H9 (cell line): ENCODE data around the gene EEIG2. TPM values are rescaled to one million over a fixed set of nuclear protein-coding genes. Genes with fewer than 3 reads are reported as not detected.

Experiments used
- DNase-seq: peaks from one replicate; pipeline ENCODE4 v3.0.0-alpha.2; 2017
- H2AFZ ChIP-seq: one replicate; pipeline ENCODE4 v1.6.1; 2013; ENCODE audit warnings: mild to moderate bottlenecking, low read length, control low read depth, moderate library complexity
- H2AK5ac ChIP-seq: 2 replicates; pipeline ENCODE4 v1.6.1; 2013; ENCODE audit warnings: low read length, control low read depth, mixed read lengths; ENCODE audit not compliant: insufficient read length
- H2BK120ac ChIP-seq: one replicate; pipeline ENCODE4 v1.6.1; 2013; ENCODE audit warnings: low read depth, mild to moderate bottlenecking, low read length, control low read depth, inconsistent platforms; ENCODE audit not compliant: poor library complexity, severe bottlenecking
- H2BK12ac ChIP-seq: 2 replicates; pipeline ENCODE4 v1.6.1; 2013; ENCODE audit warnings: low read length, control low read depth, mixed read lengths, low read depth; ENCODE audit not compliant: insufficient read length
- H2BK15ac ChIP-seq: 2 replicates; pipeline ENCODE4 v1.6.1; 2013; ENCODE audit warnings: low read depth, low read length, control low read depth
- H2BK20ac ChIP-seq: one replicate; pipeline ENCODE4 v1.6.1; 2013; ENCODE audit warnings: low read depth, mild to moderate bottlenecking, low read length, control low read depth, inconsistent platforms; ENCODE audit not compliant: poor library complexity, severe bottlenecking
- H2BK5ac ChIP-seq: 2 replicates; pipeline ENCODE4 v1.6.1; 2013; ENCODE audit warnings: low read length, control low read depth, mixed read lengths; ENCODE audit not compliant: insufficient read length
- H3K14ac ChIP-seq: 2 replicates; pipeline ENCODE4 v1.6.1; 2013; ENCODE audit warnings: low read length, control low read depth; ENCODE audit not compliant: insufficient read depth
- H3K18ac ChIP-seq: 2 replicates; pipeline ENCODE4 v1.6.1; 2013; ENCODE audit warnings: low read depth, mild to moderate bottlenecking, mixed read lengths, low read length, control low read depth; ENCODE audit not compliant: insufficient read length
- H3K23ac ChIP-seq: 2 replicates; pipeline ENCODE4 v1.6.1; 2013; ENCODE audit warnings: low read length, control low read depth, mixed read lengths, low read depth; ENCODE audit not compliant: insufficient read length
- H3K23me2 ChIP-seq: 2 replicates; pipeline ENCODE4 v1.6.1; 2013; ENCODE audit warnings: low read depth, mild to moderate bottlenecking, mixed read lengths, low read length, control low read depth; ENCODE audit not compliant: insufficient read length, poor library complexity, severe bottlenecking
- H3K27ac ChIP-seq: 2 replicates; pipeline ENCODE4 v1.5.1; 2013; ENCODE audit warnings: low read length, control low read depth, mixed read lengths, low read depth; ENCODE audit not compliant: insufficient read length
- H3K27me3 ChIP-seq: 2 replicates; pipeline ENCODE4 v1.6.1; 2013; ENCODE audit warnings: low read length, control low read depth, inconsistent platforms; ENCODE audit not compliant: insufficient read depth
- H3K4ac ChIP-seq: 2 replicates; pipeline ENCODE4 v1.6.1; 2013; ENCODE audit warnings: low read depth, mild to moderate bottlenecking, control low read depth, inconsistent platforms, low read length, moderate library complexity
- H3K4me1 ChIP-seq: 2 replicates; pipeline ENCODE4 v1.6.1; 2013; ENCODE audit warnings: low read length, control low read depth, inconsistent platforms; ENCODE audit not compliant: insufficient read depth
- H3K4me2 ChIP-seq: 2 replicates; pipeline ENCODE4 v1.6.1; 2013; ENCODE audit warnings: low read length, control low read depth, mixed read lengths; ENCODE audit not compliant: insufficient read length, insufficient read depth
- H3K56ac ChIP-seq: 2 replicates; pipeline ENCODE4 v1.6.1; 2013; ENCODE audit warnings: low read depth, mild to moderate bottlenecking, mixed read lengths, low read length, control low read depth; ENCODE audit not compliant: insufficient read length
- H3K79me1 ChIP-seq: 2 replicates; pipeline ENCODE4 v1.6.1; 2013; ENCODE audit warnings: low read depth, mild to moderate bottlenecking, moderate library complexity, low read length, control low read depth, inconsistent platforms; ENCODE audit not compliant: insufficient read depth, poor library complexity, severe bottlenecking
- H3K79me2 ChIP-seq: 2 replicates; pipeline ENCODE4 v1.6.1; 2013; ENCODE audit warnings: low read length, control low read depth, inconsistent platforms; ENCODE audit not compliant: insufficient read depth
- H3K9ac ChIP-seq: 2 replicates; pipeline ENCODE4 v1.6.1; 2013; ENCODE audit warnings: low read length, control low read depth, mixed read lengths; ENCODE audit not compliant: insufficient read length; ENCODE audit errors: extremely low read depth
- H3K9me3 ChIP-seq: one replicate; pipeline ENCODE4 v1.6.1; 2013; ENCODE audit warnings: low read depth, low read length, inconsistent platforms; ENCODE audit not compliant: control insufficient read depth
- H3T11ph ChIP-seq: one replicate; pipeline ENCODE4 v1.6.1; 2013; ENCODE audit warnings: mild to moderate bottlenecking, low read length, control low read depth, inconsistent platforms
- H4K20me1 ChIP-seq: one replicate; pipeline ENCODE4 v1.6.1; 2013; ENCODE audit not compliant: control insufficient read depth, insufficient read length, insufficient read depth
- H4K5ac ChIP-seq: 2 replicates; pipeline ENCODE4 v1.6.1; 2013; ENCODE audit warnings: low read depth, mild to moderate bottlenecking, mixed read lengths, low read length, control low read depth; ENCODE audit not compliant: insufficient read length
- H4K8ac ChIP-seq: replicated peaks from 2 replicates; pipeline ENCODE4 v1.6.1; 2013; ENCODE audit warnings: low read length, control low read depth, mixed read lengths, low read depth; ENCODE audit not compliant: insufficient read length
- H4K91ac ChIP-seq: 2 replicates; pipeline ENCODE4 v1.6.1; 2013; ENCODE audit warnings: low read depth, mild to moderate bottlenecking, moderate library complexity, mixed read lengths, low read length, control low read depth; ENCODE audit not compliant: insufficient read length
- H3K27ac Mint-ChIP-seq, 3 experiments: 2 replicates in 2 of 3; 3 replicates in 1 of 3; pipeline ENCODE4 v1.8.0; 2020 to 2021; ENCODE audit warnings: mixed read lengths in 3 of 3, mild to moderate bottlenecking in 1 of 3, moderate library complexity in 1 of 3
- H3K27me3 Mint-ChIP-seq: 2 replicates; pipeline ENCODE4 v1.8.0; 2021; ENCODE audit warnings: low read depth, mild to moderate bottlenecking, moderate library complexity, mixed read lengths
- H3K36me3 Mint-ChIP-seq, 3 experiments: 2 replicates in 2 of 3; 3 replicates in 1 of 3; pipeline ENCODE4 v1.8.0; 2020 to 2021; ENCODE audit warnings: low read depth in 3 of 3, mixed read lengths in 3 of 3; ENCODE audit not compliant: insufficient read depth in 1 of 3
- H3K4me1 Mint-ChIP-seq, 2 experiments: 2 replicates each; pipeline ENCODE4 v1.8.0; 2020; ENCODE audit warnings: mixed read lengths in 2 of 2
- H3K4me3 Mint-ChIP-seq, 2 experiments: 2 replicates in 1 of 2; 3 replicates in 1 of 2; pipeline ENCODE4 v1.8.0; 2020 to 2021; ENCODE audit warnings: mild to moderate bottlenecking in 2 of 2, mixed read lengths in 2 of 2, moderate library complexity in 1 of 2
- H3K9me3 Mint-ChIP-seq, 2 experiments: 2 replicates in 1 of 2; 3 replicates in 1 of 2; pipeline ENCODE4 v1.8.0; 2020; ENCODE audit warnings: mild to moderate bottlenecking in 2 of 2, mixed read lengths in 2 of 2, moderate library complexity in 1 of 2
- WGBS: extraction: QIAGEN DNeasy Blood & Tissue Kit; methylation state at CpG from one replicate; pipeline ENCODE4 v1.1.7; 2013; ENCODE audit warnings: missing lambda C conversion rate, low lambda C conversion rate, mixed read lengths; ENCODE audit not compliant: insufficient read length; ENCODE audit errors: extremely low coverage; 5-methylcytosine and 5-hydroxymethylcytosine counted together
- total RNA-seq: library from RNA; stranded (reverse); gene quantifications from 2 replicates; pipeline ENCODE4 v1.2.1, GENCODE V29; 2021
- TF ChIP-seq, protein P1 (sequence below): fragments of 200-600 bp; sonication (generic); conservative IDR thresholded peaks from 3 replicates; pipeline ENCODE4 v1.8.0; 2021; ENCODE audit warnings: antibody characterized with exemption, mild to moderate bottlenecking

EEIG2 gene
- total RNA-seq, 1 experiment from 2014 or later = 17.0 TPM

DNA sequence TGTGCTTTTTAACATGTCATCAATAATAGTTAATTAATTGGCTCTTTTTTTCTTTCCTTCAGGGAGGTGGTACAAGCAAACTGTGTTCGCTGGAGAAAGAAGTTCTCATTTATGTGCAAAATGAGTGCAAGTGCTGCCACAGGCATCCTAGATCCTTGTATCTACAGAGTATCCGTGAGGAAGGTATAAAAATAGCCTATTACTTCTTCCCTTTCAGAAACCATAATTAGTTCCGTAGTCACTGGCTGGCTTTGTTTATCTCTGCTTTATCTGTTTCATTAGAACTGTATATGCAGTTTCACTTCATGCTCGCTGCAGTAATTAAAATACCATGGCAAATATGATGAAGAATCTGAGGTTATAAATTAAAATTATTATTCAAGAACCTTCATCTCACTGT, 40.6 kb downstream of the EEIG2 start:
- Histone ChIP-seq H2BK120ac (no peak overlapping the region), H3K27ac (no peak overlapping the region), H3K23me2 (no peaks in the 10 kb centered on the region), H2AK5ac (no peak overlapping the region), H4K8ac (no peak overlapping the region), H2BK5ac (no peak overlapping the region), H3K79me1 (no peaks in the 10 kb centered on the region), H3K18ac (no peak overlapping the region), H4K20me1 (no peaks in the 10 kb centered on the region), H2BK12ac (no peak overlapping the region), H4K5ac (no peak overlapping the region), H2AFZ (no peak overlapping the region), H3K4me1 (no peaks in the 10 kb centered on the region; the same call in 1 of the 2 replicates), H3K79me2 (no peaks in the 10 kb centered on the region), H3K9ac (no peak overlapping the region), H3K56ac (no peak overlapping the region), H2BK15ac (no peak overlapping the region), H3K27me3 (no peaks in the 10 kb centered on the region), H3K9me3 (no peaks in the 10 kb centered on the region), H3T11ph (no peak overlapping the region), H4K91ac (no peak overlapping the region), H3K4me2 (no peak overlapping the region), H3K4ac (no peak overlapping the region), H3K14ac (no peak overlapping the region), H2BK20ac (no peak overlapping the region), H3K23ac (no peak overlapping the region)
- DNase-seq = no peak
- no peak overlapping the region for H3K4me3 Mint-ChIP-seq
- no peak overlapping the region for H3K27ac Mint-ChIP-seq
- H3K36me3 Mint-ChIP-seq = peaks cover 0 to 4% (median 0%) of the 10 kb centered on the region in 3 experiments; a peak in 2 of 7 replicates
- TF ChIP-seq, protein P1, sequence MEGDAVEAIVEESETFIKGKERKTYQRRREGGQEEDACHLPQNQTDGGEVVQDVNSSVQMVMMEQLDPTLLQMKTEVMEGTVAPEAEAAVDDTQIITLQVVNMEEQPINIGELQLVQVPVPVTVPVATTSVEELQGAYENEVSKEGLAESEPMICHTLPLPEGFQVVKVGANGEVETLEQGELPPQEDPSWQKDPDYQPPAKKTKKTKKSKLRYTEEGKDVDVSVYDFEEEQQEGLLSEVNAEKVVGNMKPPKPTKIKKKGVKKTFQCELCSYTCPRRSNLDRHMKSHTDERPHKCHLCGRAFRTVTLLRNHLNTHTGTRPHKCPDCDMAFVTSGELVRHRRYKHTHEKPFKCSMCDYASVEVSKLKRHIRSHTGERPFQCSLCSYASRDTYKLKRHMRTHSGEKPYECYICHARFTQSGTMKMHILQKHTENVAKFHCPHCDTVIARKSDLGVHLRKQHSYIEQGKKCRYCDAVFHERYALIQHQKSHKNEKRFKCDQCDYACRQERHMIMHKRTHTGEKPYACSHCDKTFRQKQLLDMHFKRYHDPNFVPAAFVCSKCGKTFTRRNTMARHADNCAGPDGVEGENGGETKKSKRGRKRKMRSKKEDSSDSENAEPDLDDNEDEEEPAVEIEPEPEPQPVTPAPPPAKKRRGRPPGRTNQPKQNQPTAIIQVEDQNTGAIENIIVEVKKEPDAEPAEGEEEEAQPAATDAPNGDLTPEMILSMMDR = no peak
- H3K4me1 Mint-ChIP-seq = peaks cover 4% of the 10 kb centered on the region in 2 experiments
- no peaks in the 10 kb centered on the region for H3K9me3 Mint-ChIP-seq
- no CpG with 5 or more reads among the region's 4 CpGs for WGBS
- no peaks in the 10 kb centered on the region for H3K27me3 Mint-ChIP-seq
